Esophagus squamous epithelium (tissue), 4 donors: ENCODE data around the gene ELMO1.

ENCODE experiments used
- POLR2A ChIP-seq, 4 donors: fragments of 450-650 bp; IDR thresholded peaks; one replicate each; pipeline ENCODE4 v1.6.1; 2017; ENCODE audit warnings: antibody characterized with exemption in 4 of 4, mild to moderate bottlenecking in 4 of 4, moderate library complexity in 3 of 4
- TF ChIP-seq, protein P1 (sequence below), 6 experiments: fragments of 450-650 bp in 4 of 6; fragments of 200-600 bp in 2 of 6; sonication (generic) in 2 of 6; IDR thresholded peaks; one replicate each; pipeline ENCODE4 v1.5.1; 2016 to 2019; ENCODE audit warnings: antibody characterized with exemption in 6 of 6, mild to moderate bottlenecking in 4 of 6, moderate library complexity in 4 of 6

DNA sequence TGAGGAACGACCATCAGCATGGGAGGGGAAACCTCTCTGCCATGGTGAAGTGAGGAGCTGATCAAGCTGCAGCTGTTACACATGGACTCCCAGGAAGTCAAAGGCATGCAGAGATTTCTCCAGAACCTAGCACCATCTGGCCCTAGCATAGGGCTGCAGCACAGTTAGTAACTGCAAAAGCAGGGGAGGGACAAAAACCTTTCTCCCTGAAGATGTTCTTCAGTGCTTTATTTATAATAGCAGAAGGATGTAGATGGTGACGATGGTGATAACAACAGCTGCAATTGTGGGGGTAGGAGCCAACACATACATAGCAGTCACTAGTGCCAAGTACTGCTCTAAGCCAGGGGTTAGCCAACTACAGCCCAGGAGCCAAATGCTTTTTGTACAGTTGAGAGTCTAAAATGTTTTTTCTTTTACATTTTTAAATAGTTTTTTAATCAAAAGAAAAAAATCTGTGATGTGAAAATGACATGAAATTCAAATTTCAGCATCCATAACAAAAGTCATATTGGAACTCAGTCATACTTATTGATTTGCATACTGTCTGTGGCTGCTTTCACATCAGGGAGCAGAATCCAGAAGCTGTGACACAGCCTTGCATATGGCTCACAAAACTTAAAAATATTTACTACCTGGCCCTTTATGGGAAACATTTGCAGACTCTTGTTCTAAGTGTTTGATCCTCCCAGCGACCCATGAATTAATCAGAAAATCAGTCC, 299.5 kb downstream of the ELMO1 start:
- TF ChIP-seq, protein P1, sequence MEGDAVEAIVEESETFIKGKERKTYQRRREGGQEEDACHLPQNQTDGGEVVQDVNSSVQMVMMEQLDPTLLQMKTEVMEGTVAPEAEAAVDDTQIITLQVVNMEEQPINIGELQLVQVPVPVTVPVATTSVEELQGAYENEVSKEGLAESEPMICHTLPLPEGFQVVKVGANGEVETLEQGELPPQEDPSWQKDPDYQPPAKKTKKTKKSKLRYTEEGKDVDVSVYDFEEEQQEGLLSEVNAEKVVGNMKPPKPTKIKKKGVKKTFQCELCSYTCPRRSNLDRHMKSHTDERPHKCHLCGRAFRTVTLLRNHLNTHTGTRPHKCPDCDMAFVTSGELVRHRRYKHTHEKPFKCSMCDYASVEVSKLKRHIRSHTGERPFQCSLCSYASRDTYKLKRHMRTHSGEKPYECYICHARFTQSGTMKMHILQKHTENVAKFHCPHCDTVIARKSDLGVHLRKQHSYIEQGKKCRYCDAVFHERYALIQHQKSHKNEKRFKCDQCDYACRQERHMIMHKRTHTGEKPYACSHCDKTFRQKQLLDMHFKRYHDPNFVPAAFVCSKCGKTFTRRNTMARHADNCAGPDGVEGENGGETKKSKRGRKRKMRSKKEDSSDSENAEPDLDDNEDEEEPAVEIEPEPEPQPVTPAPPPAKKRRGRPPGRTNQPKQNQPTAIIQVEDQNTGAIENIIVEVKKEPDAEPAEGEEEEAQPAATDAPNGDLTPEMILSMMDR (IDR thresholded peaks at IDR 0.05), result no peak
- TF ChIP-seq POLR2A (IDR thresholded peaks at IDR 0.05), result no peak
